Jurkat, Clone E6-1 (cell line): ENCODE measurements around the gene PARD3.
"Not testable (repeated sequence)": the region's sequence is repeated elsewhere in the genome, so short reads cannot be mapped to it uniquely, and the experiment has no call there.

Experiments
- DNase-seq: peaks from one replicate; pipeline ENCODE4 v3.0.0-alpha.2; 2011; ENCODE audit warnings: low read depth, low spot score
- H3K4me3 ChIP-seq: 2 replicates; pipeline ENCODE4 v1.5.1; 2011; ENCODE audit warnings: mild to moderate bottlenecking, low read length, control low read depth, moderate library complexity

The PARD3 gene

GRCh38 chr10:34647875-34648865 lies 166.9 kb downstream of the PARD3 start:
- no peak overlapping the region for H3K4me3 ChIP-seq
- DNase-seq = no peak

GRCh38 chr10:34647160-34647559 lies 167.9 kb downstream of the PARD3 start:
- no peak overlapping the region for H3K4me3 ChIP-seq
- DNase-seq = no peak

- no peak for DNase-seq
- no peak overlapping the region for H3K4me3 ChIP-seq
These were observed 168.8 kb downstream of the PARD3 start for GRCh38 chr10:34646331-34646730.

GRCh38 chr10:34644815-34645214 lies 170.3 kb downstream of the PARD3 start:
- DNase-seq, H3K4me3 ChIP-seq: not testable (repeated sequence)

GRCh38 chr10:34644224-34644623 lies 170.9 kb downstream of the PARD3 start:
- H3K4me3 ChIP-seq = no peak overlapping the region
- no peak for DNase-seq

GRCh38 chr10:34643620-34644019 lies 171.5 kb downstream of the PARD3 start:
- no peak overlapping the region for H3K4me3 ChIP-seq
- DNase-seq = no peak

GRCh38 chr10:34641913-34642558 lies 173.1 kb downstream of the PARD3 start:
- DNase-seq = no peak
- H3K4me3 ChIP-seq = no peak overlapping the region

- no peak overlapping the region for H3K4me3 ChIP-seq
- no peak for DNase-seq
These were observed 173.8 kb downstream of the PARD3 start for GRCh38 chr10:34641147-34641912.

GRCh38 chr10:34638406-34639054 lies 176.6 kb downstream of the PARD3 start:
- H3K4me3 ChIP-seq = no peak overlapping the region
- DNase-seq = peak; percentile 71

GRCh38 chr10:34637418-34637911 lies 177.6 kb downstream of the PARD3 start:
- no peak overlapping the region for H3K4me3 ChIP-seq
- peak; percentile 33 for DNase-seq

GRCh38 chr10:34635111-34635510 lies 180.0 kb downstream of the PARD3 start:
- no peak overlapping the region for H3K4me3 ChIP-seq
- no peak for DNase-seq

- H3K4me3 ChIP-seq = no peak overlapping the region
- no peak for DNase-seq
These were observed 181.7 kb downstream of the PARD3 start for GRCh38 chr10:34633374-34633773.

- no peak overlapping the region for H3K4me3 ChIP-seq
- no peak for DNase-seq
These were observed 186.0 kb downstream of the PARD3 start for GRCh38 chr10:34629084-34629483.

- no peak for DNase-seq
- no peak overlapping the region for H3K4me3 ChIP-seq
These were observed 186.8 kb downstream of the PARD3 start for GRCh38 chr10:34628174-34628796.

- no peak for DNase-seq
- H3K4me3 ChIP-seq = no peak overlapping the region
These were observed 187.4 kb downstream of the PARD3 start for GRCh38 chr10:34627741-34628140.

- H3K4me3 ChIP-seq = no peak overlapping the region
- no peak for DNase-seq
These were observed 187.8 kb downstream of the PARD3 start for GRCh38 chr10:34627331-34627730.

- no peak overlapping the region for H3K4me3 ChIP-seq
- no peak for DNase-seq
These were observed 188.8 kb downstream of the PARD3 start for GRCh38 chr10:34626158-34626880.
